Bronchial epithelial cell (primary cell): Measurements from ENCODE around the gene TPP2. TPM values are rescaled to one million over a fixed set of nuclear protein-coding genes. Genes with fewer than 3 reads are reported as not detected.

Source experiments
- DNase-seq: peaks from one replicate; pipeline ENCODE4 v3.0.0-alpha.2; 2010; ENCODE audit warnings: low read depth
- FAIRE-seq: peaks from 2 replicates; lab custom pipeline; 2011; peaks lifted over from hg19 to GRCh38; lab: Jason Lieb, UNC
- H3K27me3 ChIP-seq: 2 replicates; pipeline ENCODE4 v1.5.1; 2011; ENCODE audit warnings: low read length; ENCODE audit not compliant: control insufficient read depth, insufficient read depth
- H3K36me3 ChIP-seq: 2 replicates; pipeline ENCODE4 v1.5.1; 2011; ENCODE audit warnings: low read length; ENCODE audit not compliant: control insufficient read depth, insufficient read depth
- H3K4me3 ChIP-seq: 2 replicates; pipeline ENCODE4 v1.5.1; 2011; ENCODE audit warnings: mild to moderate bottlenecking, low read depth, low read length, control low read depth
- CTCF ChIP-seq: IDR thresholded peaks from 2 replicates; pipeline ENCODE4 v1.5.1; 2011; ENCODE audit warnings: mild to moderate bottlenecking, moderate library complexity, low read length, control low read depth, inconsistent platforms; ENCODE audit not compliant: insufficient read depth, severe bottlenecking
- total RNA-seq: library from RNA; depleted of rRNA; stranded (reverse); fragments of >200 nt; gene quantifications from 2 replicates; pipeline ENCODE4 v1.2.1, GENCODE V29; 2014

The TPP2 gene
- total RNA-seq, 1 donor from 2014 or later, result 25.5 TPM

GRCh38 chr13:102680842-102681740, 84.3 kb downstream of the TPP2 start:
- H3K36me3 ChIP-seq, result no peaks in the 10 kb centered on the region
- no peak for TF ChIP-seq CTCF
- FAIRE-seq (no peak), DNase-seq (no peak)
- H3K4me3 ChIP-seq, result no peak overlapping the region
- H3K27me3 ChIP-seq, result no peaks in the 10 kb centered on the region

GRCh38 chr13:102682211-102682610, 85.4 kb downstream of the TPP2 start:
- H3K27me3 ChIP-seq, result no peaks in the 10 kb centered on the region
- no peak overlapping the region for H3K4me3 ChIP-seq
- FAIRE-seq (no peak), DNase-seq (no peak)
- no peak for TF ChIP-seq CTCF
- no peaks in the 10 kb centered on the region for H3K36me3 ChIP-seq

- Histone ChIP-seq H3K36me3 (no peaks in the 10 kb centered on the region), H3K4me3 (no peak overlapping the region), H3K27me3 (no peaks in the 10 kb centered on the region)
- TF ChIP-seq CTCF, result no peak
- DNase-seq, result no peak
- FAIRE-seq, result no peak
Observed at GRCh38 chr13:102682727-102683126, 85.9 kb downstream of the TPP2 start.

- no peak overlapping the region for H3K4me3 ChIP-seq
- DNase-seq (no peak), FAIRE-seq (no peak)
- H3K27me3 ChIP-seq, result no peaks in the 10 kb centered on the region
- no peak for TF ChIP-seq CTCF
- H3K36me3 ChIP-seq, result no peaks in the 10 kb centered on the region
Observed at GRCh38 chr13:102683637-102684036, 86.9 kb downstream of the TPP2 start.

- Histone ChIP-seq H3K27me3 (no peaks in the 10 kb centered on the region), H3K4me3 (no peak overlapping the region), H3K36me3 (no peaks in the 10 kb centered on the region)
- TF ChIP-seq CTCF, result no peak
- DNase-seq, result no peak
- FAIRE-seq, result no peak
Observed at GRCh38 chr13:102686024-102686423, 89.2 kb downstream of the TPP2 start.
